Smooth muscle cell (in vitro differentiated cells): ENCODE results near the gene LDAH. TPM values are rescaled to one million over a fixed set of nuclear protein-coding genes. Genes with fewer than 3 reads are reported as not detected.

Experiments
- DNase-seq: peaks from one replicate; lab custom pipeline; 2025; ENCODE audit not compliant: unreplicated experiment; lab: John Stamatoyannopoulos, UW
- H2AFZ ChIP-seq: fragments of 200-600 bp; sonication (generic); 2 replicates; pipeline ENCODE4 v1.6.0; 2016; ENCODE audit warnings: antibody characterized with exemption, low read depth, mild to moderate bottlenecking
- H3F3A ChIP-seq: fragments of 200-600 bp; sonication (generic); 2 replicates; pipeline ENCODE4 v1.6.0; 2017; ENCODE audit warnings: antibody characterized with exemption, low read depth
- H3K27ac ChIP-seq: fragments of 200-600 bp; sonication (generic); 2 replicates; pipeline ENCODE4 v1.5.1; 2016; ENCODE audit warnings: low read depth, mild to moderate bottlenecking
- H3K27me3 ChIP-seq: fragments of 200-600 bp; sonication (generic); 2 replicates; pipeline ENCODE4 v1.6.1; 2016; ENCODE audit warnings: low read depth, mild to moderate bottlenecking
- H3K36me3 ChIP-seq: fragments of 200-600 bp; sonication (generic); 2 replicates; pipeline ENCODE4 v1.5.1; 2016; ENCODE audit warnings: low read depth
- H3K4me1 ChIP-seq: fragments of 200-600 bp; sonication (generic); 2 replicates; pipeline ENCODE4 v1.5.1; 2016; ENCODE audit warnings: low read depth
- H3K4me2 ChIP-seq: fragments of 200-600 bp; sonication (generic); 2 replicates; pipeline ENCODE4 v1.6.0; 2016; ENCODE audit warnings: mild to moderate bottlenecking
- H3K4me3 ChIP-seq: fragments of 200-600 bp; sonication (generic); 2 replicates; pipeline ENCODE4 v1.5.1; 2016; ENCODE audit warnings: mild to moderate bottlenecking
- H3K79me2 ChIP-seq: fragments of 200-600 bp; sonication (generic); 2 replicates; pipeline ENCODE4 v1.6.0; 2016; ENCODE audit warnings: low read depth, mild to moderate bottlenecking
- H3K9ac ChIP-seq: fragments of 200-600 bp; sonication (generic); 2 replicates; pipeline ENCODE4 v1.6.0; 2016; ENCODE audit warnings: low read depth
- H3K9me3 ChIP-seq: fragments of 200-600 bp; sonication (generic); replicated peaks from 2 replicates; pipeline ENCODE4 v1.5.1; 2016; ENCODE audit warnings: low read depth
- H4K20me1 ChIP-seq: fragments of 200-600 bp; sonication (generic); 2 replicates; pipeline ENCODE4 v1.6.0; 2016; ENCODE audit warnings: low read depth
- CTCF ChIP-seq: fragments of 200-600 bp; sonication (generic); IDR thresholded peaks from 2 replicates; pipeline ENCODE4 v1.5.1; 2017; ENCODE audit warnings: borderline replicate concordance, mild to moderate bottlenecking, antibody characterized with exemption; ENCODE audit not compliant: insufficient read depth, poor library complexity, severe bottlenecking
- WGBS: methylation state at CpG from one replicate; pipeline ENCODE4 v1.1.7; 2016; ENCODE audit warnings: low lambda C conversion rate; 5-methylcytosine and 5-hydroxymethylcytosine counted together
- polyA plus RNA-seq: library from polyadenylated mRNA; unstranded; fragments of >200 nt; fragmentation: Nextera tagmentation; extraction: Ambion mirVana; gene quantifications from 2 replicates; pipeline ENCODE4 v1.2.1, GENCODE V29; 2016
- total RNA-seq: library from RNA; depleted of rRNA; stranded (reverse); fragments of >200 nt; gene quantifications from 2 replicates; pipeline ENCODE4 v1.2.3, GENCODE V29; 2014

The LDAH gene
- total and polyA plus RNA-seq, 2 experiments from 2014 or later: 14.9 to 15.7 TPM

- Histone ChIP-seq H3K4me2 (no peak overlapping the region), H3F3A (no peaks in the 10 kb centered on the region), H3K9me3 (no peaks in the 10 kb centered on the region), H3K79me2 (no peaks in the 10 kb centered on the region), H2AFZ (no peak overlapping the region), H4K20me1 (no peaks in the 10 kb centered on the region), H3K36me3 (no peaks in the 10 kb centered on the region), H3K27ac (no peak overlapping the region), H3K27me3 (no peaks in the 10 kb centered on the region), H3K4me3 (no peak overlapping the region), H3K9ac (no peak overlapping the region), H3K4me1 (no peaks in the 10 kb centered on the region)
- DNase-seq: no peak
- TF ChIP-seq CTCF: no peak
- WGBS: 88% methylated on average over 6 of the region's 6 CpGs
These were observed 131.7 kb downstream of the LDAH start for GRCh38 chr2:20691076-20691734.

GRCh38 chr2:20689428-20690264, 133.3 kb downstream of the LDAH start:
- Histone ChIP-seq H3K9ac (no peak overlapping the region), H3K4me3 (no peak overlapping the region), H3F3A (no peaks in the 10 kb centered on the region), H4K20me1 (no peaks in the 10 kb centered on the region), H3K36me3 (no peaks in the 10 kb centered on the region), H2AFZ (no peak overlapping the region), H3K27me3 (no peaks in the 10 kb centered on the region), H3K9me3 (no peaks in the 10 kb centered on the region), H3K4me2 (no peak overlapping the region), H3K4me1 (no peaks in the 10 kb centered on the region), H3K79me2 (no peaks in the 10 kb centered on the region), H3K27ac (no peak overlapping the region)
- WGBS: 80% methylated on average over 11 of the region's 11 CpGs
- TF ChIP-seq CTCF: no peak
- DNase-seq: no peak

- WGBS: 99% methylated on average over 4 of the region's 4 CpGs
- no peaks in the 10 kb centered on the region for H3K4me1 ChIP-seq
- H3K27me3 ChIP-seq: no peaks in the 10 kb centered on the region
- no peak for TF ChIP-seq CTCF
- H3K4me2 ChIP-seq: no peak overlapping the region
- no peak overlapping the region for H3K27ac ChIP-seq
- no peaks in the 10 kb centered on the region for H3F3A ChIP-seq
- H3K9me3 ChIP-seq: no peaks in the 10 kb centered on the region
- H3K4me3 ChIP-seq: no peak overlapping the region
- no peak for DNase-seq
- no peak overlapping the region for H3K9ac ChIP-seq
- H4K20me1 ChIP-seq: no peaks in the 10 kb centered on the region
- H3K79me2 ChIP-seq: no peaks in the 10 kb centered on the region
- H3K36me3 ChIP-seq: no peaks in the 10 kb centered on the region
- no peak overlapping the region for H2AFZ ChIP-seq
These were observed 135.6 kb downstream of the LDAH start for GRCh38 chr2:20687260-20687832.
